GM18526 (cell line): ENCODE results near the gene FBXO28.

Experiments used
- POLR2A ChIP-seq: IDR thresholded peaks from 3 replicates; pipeline ENCODE4 v1.6.1; 2011; ENCODE audit not compliant: insufficient read length; ENCODE audit errors: extremely low read depth

The FBXO28 gene

GRCh38 chr1:224124220-224124619 is 10.3 kb downstream of the FBXO28 start:
- no peak for TF ChIP-seq POLR2A

- TF ChIP-seq POLR2A = no peak
Measured at GRCh38 chr1:224127925-224128819, 14.3 kb downstream of the FBXO28 start.

- TF ChIP-seq POLR2A = no peak
Measured at GRCh38 chr1:224131253-224131652, 17.3 kb downstream of the FBXO28 start.

- no peak for TF ChIP-seq POLR2A
Measured at GRCh38 chr1:224132901-224133300, 19.0 kb downstream of the FBXO28 start.

- TF ChIP-seq POLR2A = no peak
Measured at GRCh38 chr1:224133741-224134299, 19.9 kb downstream of the FBXO28 start.

- no peak for TF ChIP-seq POLR2A
Measured at GRCh38 chr1:224137518-224137917, 23.6 kb downstream of the FBXO28 start.

GRCh38 chr1:224138198-224138597 is 24.3 kb downstream of the FBXO28 start:
- no peak for TF ChIP-seq POLR2A

- no peak for TF ChIP-seq POLR2A
Measured at GRCh38 chr1:224141693-224142092, 27.8 kb downstream of the FBXO28 start.

GRCh38 chr1:224149709-224150108 is 35.8 kb downstream of the FBXO28 start:
- no peak for TF ChIP-seq POLR2A

GRCh38 chr1:224151117-224151516 is 37.2 kb downstream of the FBXO28 start:
- no peak for TF ChIP-seq POLR2A

- no peak for TF ChIP-seq POLR2A
Measured at GRCh38 chr1:224157316-224157715, 43.4 kb downstream of the FBXO28 start.

GRCh38 chr1:224159541-224159940 is 45.6 kb downstream of the FBXO28 start:
- TF ChIP-seq POLR2A = no peak

GRCh38 chr1:224160171-224160682 is 46.3 kb downstream of the FBXO28 start:
- no peak for TF ChIP-seq POLR2A

- TF ChIP-seq POLR2A = no peak
Measured at GRCh38 chr1:224162768-224163167, 48.9 kb downstream of the FBXO28 start.

GRCh38 chr1:224163311-224163710 is 49.4 kb downstream of the FBXO28 start:
- TF ChIP-seq POLR2A = no peak

- TF ChIP-seq POLR2A = no peak
Measured at GRCh38 chr1:224168859-224169380, 55.0 kb downstream of the FBXO28 start.

GRCh38 chr1:224169718-224170270 is 55.9 kb downstream of the FBXO28 start:
- TF ChIP-seq POLR2A = no peak

- TF ChIP-seq POLR2A = no peak
Measured at GRCh38 chr1:224170343-224170742, 56.4 kb downstream of the FBXO28 start.
